CD4-positive, alpha-beta T cell treated with Interleukin-12 subunit alpha and Interleukin-12 subunit beta, for 1 hour (primary cell): Measurements from ENCODE around the gene PNKD.
A peak's percentile ranks its signal among the peaks of the same experiment; 100 is the strongest.
"Not testable (repeated sequence)": the region's sequence is repeated elsewhere in the genome, so short reads cannot be mapped to it uniquely, and the experiment has no call there.

Experiments used
- DNase-seq: peaks from one replicate; pipeline ENCODE4 v3.0.0-alpha.2; 2020

PNKD gene

DNA sequence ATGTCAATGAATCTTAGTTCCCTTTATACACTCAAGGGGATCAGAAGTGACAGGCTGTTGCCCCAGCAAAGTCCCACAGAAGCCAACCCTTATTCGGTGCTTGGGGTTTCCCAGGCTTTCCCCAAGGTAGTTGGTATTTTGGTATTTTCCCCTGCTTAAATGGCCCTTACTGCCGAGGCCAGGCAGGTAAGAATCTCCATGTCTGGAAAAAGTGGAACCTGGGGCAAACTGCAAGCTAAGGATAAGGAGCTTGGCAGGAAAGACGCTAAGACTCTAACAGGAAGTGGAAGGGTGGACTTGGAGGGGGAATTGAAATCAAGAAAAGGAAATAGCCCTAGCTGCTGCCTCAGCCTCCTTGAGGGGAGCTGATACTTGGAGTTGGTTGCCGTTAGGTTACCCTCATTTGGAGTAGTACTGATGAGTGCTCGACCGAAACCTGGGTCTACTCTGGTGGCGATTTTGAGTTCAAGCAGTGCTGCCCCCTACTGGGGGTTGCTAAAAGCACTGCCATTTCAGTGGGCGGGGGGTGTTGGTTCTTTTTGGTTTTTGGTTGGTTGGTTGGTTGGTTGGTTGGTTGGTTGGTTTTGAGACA, 12.8 kb upstream of the PNKD start:
- peak; percentile 83 for DNase-seq

- DNase-seq: no peak
These were observed 11.0 kb upstream of the PNKD start for GRCh38 chr2:218259099-218259961.

GRCh38 chr2:218260166-218260565, 10.2 kb upstream of the PNKD start:
- DNase-seq: no peak

- DNase-seq: no peak
These were observed 9.4 kb upstream of the PNKD start, which contains the start of gene GPBAR1 for GRCh38 chr2:218260742-218261422. TSS of gene GPBAR1 (plus strand) at chr2:218261015. CDS start at chr2:218262725, 1,710 bp downstream.

GRCh38 chr2:218261423-218262236, 8.7 kb upstream of the PNKD start:
- no peak for DNase-seq

GRCh38 chr2:218262237-218262600, 8.1 kb upstream of the PNKD start:
- DNase-seq: no peak

GRCh38 chr2:218262631-218263586, 7.4 kb upstream of the PNKD start:
- no peak for DNase-seq

GRCh38 chr2:218263817-218264641, 6.3 kb upstream of the PNKD start:
- DNase-seq: no peak

DNA sequence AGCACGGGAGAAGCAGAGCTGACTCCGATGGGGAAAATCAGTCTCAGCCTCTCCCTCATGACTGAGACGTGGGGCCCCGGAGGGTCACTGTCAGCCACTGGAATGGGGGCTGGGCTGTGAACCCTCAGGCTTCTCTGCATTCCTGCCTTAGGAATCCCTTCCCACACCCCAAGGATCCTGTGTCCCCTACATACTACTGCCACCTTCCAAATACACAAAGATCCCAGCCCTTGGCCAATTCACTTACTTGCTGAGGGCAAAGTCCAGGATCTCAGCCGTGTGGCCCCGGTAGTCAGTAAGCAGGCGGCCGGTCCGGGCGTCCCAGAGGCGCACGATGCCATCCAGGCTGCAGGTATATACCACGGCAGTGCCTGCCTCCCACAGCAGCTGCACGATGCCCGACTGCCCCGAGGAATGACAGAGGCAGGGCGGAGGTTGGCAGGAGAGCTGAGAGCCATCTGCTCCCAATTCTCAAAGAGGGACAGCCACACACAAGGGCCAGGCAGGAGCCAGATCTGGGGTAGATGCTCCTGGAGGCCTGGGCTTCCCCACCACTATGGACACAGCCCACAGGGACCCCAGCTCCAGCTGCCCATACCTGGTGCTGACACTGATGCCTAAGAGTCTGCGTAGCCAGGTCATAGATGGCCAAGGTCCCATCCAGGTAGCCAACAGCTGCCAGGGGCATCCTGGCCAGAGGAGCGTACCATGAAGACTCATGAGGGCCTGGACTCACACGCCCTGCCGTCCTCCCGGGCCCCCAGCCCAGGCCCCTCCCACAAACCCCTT, 5.4 kb upstream of the PNKD start:
- DNase-seq: no peak

DNA sequence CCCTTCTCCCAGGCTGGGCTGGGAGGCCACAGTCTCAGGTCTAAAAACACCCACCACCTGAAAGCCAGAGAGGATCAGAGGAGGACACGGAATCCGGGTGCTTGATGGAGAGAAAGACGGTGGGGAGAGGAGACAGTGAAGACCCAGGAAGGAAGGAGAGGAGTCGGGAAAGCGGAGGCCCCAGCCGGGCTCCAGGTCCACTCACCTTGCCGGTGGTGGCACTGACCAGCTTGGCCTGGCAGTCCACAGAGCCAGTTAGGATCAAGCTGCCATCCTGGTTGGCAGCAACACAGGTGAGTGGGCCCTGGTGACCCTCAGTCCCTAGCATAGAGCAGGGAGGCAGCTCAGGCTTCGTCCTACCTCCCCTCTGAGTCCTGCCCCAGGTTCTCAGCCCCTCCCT, 4.7 kb upstream of the PNKD start:
- DNase-seq: no peak

- DNase-seq: no peak
These were observed 3.9 kb upstream of the PNKD start for GRCh38 chr2:218266316-218266979.

DNA sequence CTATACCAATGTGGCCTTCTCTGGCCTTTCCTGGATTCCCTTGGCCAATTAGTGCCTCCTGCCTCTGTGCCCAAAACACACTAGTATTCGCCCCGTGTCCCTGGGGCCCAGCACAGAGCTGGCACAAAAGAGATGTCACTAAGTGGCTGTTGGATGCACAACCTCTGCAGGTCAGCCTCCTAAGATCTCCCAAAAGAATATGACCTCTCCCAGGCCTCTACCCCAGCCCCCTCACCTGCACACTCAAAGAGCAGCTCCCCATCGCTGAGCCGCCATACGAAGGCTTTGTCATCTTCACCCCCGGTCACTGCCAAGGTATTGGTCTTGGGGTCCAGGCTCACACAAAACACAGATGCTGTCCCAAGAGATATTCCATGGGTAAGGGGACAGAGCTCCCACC, 3.1 kb upstream of the PNKD start:
- no peak for DNase-seq

- no peak for DNase-seq
These were observed 585 bp downstream of the PNKD start for GRCh38 chr2:218270721-218271486.

DNA sequence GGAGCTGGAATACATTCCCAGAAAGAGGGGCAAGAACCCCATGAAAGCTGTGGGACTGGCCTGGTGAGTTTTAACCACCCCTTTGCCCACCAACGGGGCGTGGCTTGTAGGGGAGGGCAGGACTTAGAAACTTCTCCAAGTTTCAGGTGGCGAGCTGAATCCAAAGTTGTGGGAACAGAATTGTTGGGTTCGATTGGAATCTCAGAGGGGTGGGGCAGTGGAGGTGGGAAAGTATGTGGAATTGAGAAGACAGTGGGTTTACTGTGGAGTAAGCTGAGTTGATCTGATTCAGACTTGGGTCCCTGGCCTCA, 1.1 kb downstream of the PNKD start:
- no peak for DNase-seq

- no peak for DNase-seq
These were observed 1.7 kb downstream of the PNKD start for GRCh38 chr2:218271865-218272530.

GRCh38 chr2:218272531-218273212, 2.4 kb downstream of the PNKD start:
- peak; percentile 86 for DNase-seq

GRCh38 chr2:218273214-218273907, 3.0 kb downstream of the PNKD start:
- DNase-seq: not testable (repeated sequence)
